Measurements from ENCODE around the gene DOCK7.
"Not testable (repeated sequence)": the region's sequence is repeated elsewhere in the genome, so short reads cannot be mapped to it uniquely, and the experiment has no call there.

GRCh38 chr1:62680992-62681391, 7.2 kb downstream of the DOCK7 start:
- TF ChIP-seq, protein P1, sequence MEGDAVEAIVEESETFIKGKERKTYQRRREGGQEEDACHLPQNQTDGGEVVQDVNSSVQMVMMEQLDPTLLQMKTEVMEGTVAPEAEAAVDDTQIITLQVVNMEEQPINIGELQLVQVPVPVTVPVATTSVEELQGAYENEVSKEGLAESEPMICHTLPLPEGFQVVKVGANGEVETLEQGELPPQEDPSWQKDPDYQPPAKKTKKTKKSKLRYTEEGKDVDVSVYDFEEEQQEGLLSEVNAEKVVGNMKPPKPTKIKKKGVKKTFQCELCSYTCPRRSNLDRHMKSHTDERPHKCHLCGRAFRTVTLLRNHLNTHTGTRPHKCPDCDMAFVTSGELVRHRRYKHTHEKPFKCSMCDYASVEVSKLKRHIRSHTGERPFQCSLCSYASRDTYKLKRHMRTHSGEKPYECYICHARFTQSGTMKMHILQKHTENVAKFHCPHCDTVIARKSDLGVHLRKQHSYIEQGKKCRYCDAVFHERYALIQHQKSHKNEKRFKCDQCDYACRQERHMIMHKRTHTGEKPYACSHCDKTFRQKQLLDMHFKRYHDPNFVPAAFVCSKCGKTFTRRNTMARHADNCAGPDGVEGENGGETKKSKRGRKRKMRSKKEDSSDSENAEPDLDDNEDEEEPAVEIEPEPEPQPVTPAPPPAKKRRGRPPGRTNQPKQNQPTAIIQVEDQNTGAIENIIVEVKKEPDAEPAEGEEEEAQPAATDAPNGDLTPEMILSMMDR (conservative IDR thresholded peaks at IDR 0.05; ENCODE audit: low read depth, low read length), result not testable (repeated sequence)
- not testable (repeated sequence) for TF ChIP-seq EZH2 (IDR thresholded peaks at IDR 0.05; ENCODE audit: borderline replicate concordance, low read depth, low read length, poor library complexity, severe bottlenecking)
